HG02610 (cell line): ENCODE data around the gene CLEC12A.
"Not testable (repeated sequence)": the region's sequence is repeated elsewhere in the genome, so short reads cannot be mapped to it uniquely, and the experiment has no call there.

Experiments
- ATAC-seq: cut with Tn5 transposase; IDR thresholded peaks from one replicate; pipeline ENCODE4 v1.9.1; 2021; ENCODE audit warnings: mild to moderate bottlenecking, moderate library complexity; ENCODE audit not compliant: unreplicated experiment

Gene CLEC12A

GRCh38 chr12:9961901-9962300, 9.3 kb upstream of the CLEC12A start:
- no peak for ATAC-seq

GRCh38 chr12:9969673-9970072, 1.5 kb upstream of the CLEC12A start:
- no peak for ATAC-seq

- ATAC-seq, result no peak
Measured at GRCh38 chr12:9973949-9974348, 2.7 kb downstream of the CLEC12A start.

GRCh38 chr12:9974731-9975130, 3.5 kb downstream of the CLEC12A start:
- not testable (repeated sequence) for ATAC-seq

- ATAC-seq, result no peak
Measured at GRCh38 chr12:9975614-9976013, 4.4 kb downstream of the CLEC12A start.

GRCh38 chr12:9976626-9977025, 5.4 kb downstream of the CLEC12A start:
- not testable (repeated sequence) for ATAC-seq

- no peak for ATAC-seq
Measured at GRCh38 chr12:9977916-9978315, 6.7 kb downstream of the CLEC12A start.

GRCh38 chr12:9980126-9980525, 8.9 kb downstream of the CLEC12A start:
- ATAC-seq, result no peak

- ATAC-seq, result no peak
Measured at GRCh38 chr12:9991876-9992275, 20.7 kb downstream of the CLEC12A start.

GRCh38 chr12:9992296-9992695, 21.1 kb downstream of the CLEC12A start:
- ATAC-seq, result no peak

GRCh38 chr12:9999016-9999415, 27.8 kb downstream of the CLEC12A start, which contains the start of gene CLEC1B:
Gene CLEC1B (minus strand): TSS chr12:9999121. CDS start chr12:9999100, 21 bp downstream.
- ATAC-seq, result no peak

GRCh38 chr12:10001171-10001776, 30.1 kb downstream of the CLEC12A start:
- ATAC-seq, result no peak

- ATAC-seq, result no peak
Measured at GRCh38 chr12:10012630-10013330, 41.6 kb downstream of the CLEC12A start.

GRCh38 chr12:10015450-10015849, 44.2 kb downstream of the CLEC12A start:
- no peak for ATAC-seq

GRCh38 chr12:10016881-10017280, 45.7 kb downstream of the CLEC12A start:
- ATAC-seq, result no peak

- no peak for ATAC-seq
Measured at GRCh38 chr12:10018386-10018785, 47.2 kb downstream of the CLEC12A start.

- ATAC-seq, result no peak
Measured at GRCh38 chr12:10021342-10021741, 50.1 kb downstream of the CLEC12A start.

GRCh38 chr12:10025236-10025635, 54.0 kb downstream of the CLEC12A start:
- no peak for ATAC-seq

- not testable (repeated sequence) for ATAC-seq
Measured at GRCh38 chr12:10026666-10027065, 55.5 kb downstream of the CLEC12A start.

- ATAC-seq, result no peak
Measured at GRCh38 chr12:10027311-10027710, 56.1 kb downstream of the CLEC12A start.

GRCh38 chr12:10027721-10028120, 56.5 kb downstream of the CLEC12A start:
- ATAC-seq, result no peak

- no peak for ATAC-seq
Measured at GRCh38 chr12:10030446-10030845, 59.2 kb downstream of the CLEC12A start, which contains the start of gene CLEC9A. Gene CLEC9A (plus strand): TSS chr12:10030682. CDS start chr12:10052688, 22,006 bp downstream.
